Astrocyte (in vitro differentiated cells and primary cell): Measurements from ENCODE around the gene SEPTIN12. TPM values are rescaled to one million over a fixed set of nuclear protein-coding genes. Genes with fewer than 3 reads are reported as not detected.
"Not testable (repeated sequence)": the region's sequence is repeated elsewhere in the genome, so short reads cannot be mapped to it uniquely, and the experiment has no call there.

Source experiments
- DNase-seq: peaks from one replicate; pipeline ENCODE4 v3.0.0-alpha.2; 2010; ENCODE audit warnings: low read depth
- FAIRE-seq: peaks from 2 replicates; lab custom pipeline; 2011; peaks lifted over from hg19 to GRCh38; lab: Jason Lieb, UNC
- H2AFZ ChIP-seq: 2 replicates; pipeline ENCODE4 v1.6.0; 2012; ENCODE audit warnings: low read depth, low read length, inconsistent platforms
- H3K27ac ChIP-seq: 2 replicates; pipeline ENCODE4 v1.5.1; 2011; ENCODE audit warnings: low read depth, low read length, inconsistent platforms
- H3K27me3 ChIP-seq: 2 replicates; pipeline ENCODE4 v1.6.0; 2011; ENCODE audit warnings: low read length, inconsistent platforms; ENCODE audit not compliant: insufficient read depth
- H3K36me3 ChIP-seq: 2 replicates; pipeline ENCODE4 v1.5.1; 2011; ENCODE audit warnings: low read length, inconsistent platforms; ENCODE audit not compliant: insufficient read depth
- H3K4me1 ChIP-seq: 2 replicates; pipeline ENCODE4 v1.5.1; 2011; ENCODE audit warnings: low read length, inconsistent platforms; ENCODE audit not compliant: insufficient read depth
- H3K4me2 ChIP-seq: 2 replicates; pipeline ENCODE4 v1.6.0; 2012; ENCODE audit warnings: low read length, inconsistent platforms
- H3K4me3 ChIP-seq: 2 replicates; pipeline ENCODE4 v1.5.1; 2011; ENCODE audit warnings: low read depth, mild to moderate bottlenecking, low read length, inconsistent platforms; ENCODE audit not compliant: insufficient read depth
- H3K79me2 ChIP-seq: 2 replicates; pipeline ENCODE4 v1.6.0; 2012; ENCODE audit warnings: mild to moderate bottlenecking, low read length, inconsistent platforms; ENCODE audit not compliant: insufficient read depth
- H3K9ac ChIP-seq: 2 replicates; pipeline ENCODE4 v1.6.0; 2012; ENCODE audit warnings: mild to moderate bottlenecking, low read length, inconsistent platforms
- H3K9me3 ChIP-seq: 2 replicates; pipeline ENCODE4 v1.5.1; 2012; ENCODE audit warnings: low read depth, mild to moderate bottlenecking, low read length, inconsistent platforms; ENCODE audit not compliant: insufficient read depth
- H4K20me1 ChIP-seq: 2 replicates; pipeline ENCODE4 v1.6.0; 2012; ENCODE audit warnings: low read length, inconsistent platforms; ENCODE audit not compliant: insufficient read depth
- H3K27ac Mint-ChIP-seq: one replicate; pipeline ENCODE4 v1.8.0; 2021; ENCODE audit warnings: mild to moderate bottlenecking, mixed read lengths; ENCODE audit not compliant: unreplicated experiment
- H3K27me3 Mint-ChIP-seq: one replicate; pipeline ENCODE4 v1.8.0; 2021; ENCODE audit warnings: low read depth, mixed read lengths; ENCODE audit not compliant: unreplicated experiment
- H3K36me3 Mint-ChIP-seq: one replicate; pipeline ENCODE4 v1.8.0; 2021; ENCODE audit warnings: low read depth, mixed read lengths; ENCODE audit not compliant: unreplicated experiment
- H3K4me1 Mint-ChIP-seq: one replicate; pipeline ENCODE4 v1.8.0; 2021; ENCODE audit warnings: low read depth, mixed read lengths; ENCODE audit not compliant: unreplicated experiment
- H3K4me3 Mint-ChIP-seq: one replicate; pipeline ENCODE4 v1.8.0; 2021; ENCODE audit warnings: mild to moderate bottlenecking, moderate library complexity, mixed read lengths; ENCODE audit not compliant: unreplicated experiment
- H3K9me3 Mint-ChIP-seq: one replicate; pipeline ENCODE4 v1.8.0; 2021; ENCODE audit warnings: mild to moderate bottlenecking, mixed read lengths; ENCODE audit not compliant: unreplicated experiment
- CTCF ChIP-seq: IDR thresholded peaks from 2 replicates; pipeline ENCODE4 v1.5.1; 2011; ENCODE audit warnings: low read depth, mild to moderate bottlenecking, inconsistent platforms, low read length, moderate library complexity; ENCODE audit not compliant: insufficient read depth
- EZH2 ChIP-seq: IDR thresholded peaks from 2 replicates; pipeline ENCODE4 v1.6.1; 2012; ENCODE audit warnings: mild to moderate bottlenecking, low read length, inconsistent platforms; ENCODE audit not compliant: insufficient read depth
- total RNA-seq: library from RNA; stranded (reverse); gene quantifications from 2 replicates; pipeline ENCODE4 v1.2.1, GENCODE V29; 2021

SEPTIN12 gene
- total RNA-seq, 1 donor from 2014 or later = 5.9 TPM

GRCh38 chr16:4743226-4743878 is 44.8 kb downstream of the SEPTIN12 start:
- no peaks in the 10 kb centered on the region for H3K79me2 ChIP-seq
- peak overlapping the region; percentile 19 for H3K4me2 ChIP-seq
- no peaks in the 10 kb centered on the region for H3K9me3 ChIP-seq
- H3K27ac ChIP-seq = no peak overlapping the region
- no peaks in the 10 kb centered on the region for H3K27me3 ChIP-seq
- Mint-ChIP-seq H3K36me3 (no peaks in the 10 kb centered on the region), H3K27ac (peak overlapping the region; percentile 41), H3K27me3 (no peaks in the 10 kb centered on the region), H3K4me1 (no peaks in the 10 kb centered on the region), H3K4me3 (peak overlapping the region; percentile 45), H3K9me3 (no peaks in the 10 kb centered on the region)
- H2AFZ ChIP-seq = no peak overlapping the region
- H3K4me1 ChIP-seq = no peaks in the 10 kb centered on the region
- no peak for TF ChIP-seq EZH2
- no peak for TF ChIP-seq CTCF
- H3K4me3 ChIP-seq = no peak overlapping the region
- no peak overlapping the region for H3K9ac ChIP-seq
- DNase-seq = no peak
- H3K36me3 ChIP-seq = no peaks in the 10 kb centered on the region
- no peaks in the 10 kb centered on the region for H4K20me1 ChIP-seq
- FAIRE-seq = no peak

GRCh38 chr16:4738370-4738769 is 49.8 kb downstream of the SEPTIN12 start:
- H3K27ac Mint-ChIP-seq, H3K4me3 ChIP-seq, H2AFZ ChIP-seq, H3K4me3 Mint-ChIP-seq, DNase-seq, H3K4me2 ChIP-seq, FAIRE-seq, H3K9ac ChIP-seq, H3K36me3 Mint-ChIP-seq, H3K27me3 ChIP-seq, H3K36me3 ChIP-seq, H3K27me3 Mint-ChIP-seq, H3K9me3 ChIP-seq, H3K9me3 Mint-ChIP-seq, H3K79me2 ChIP-seq, H3K27ac ChIP-seq, H4K20me1 ChIP-seq, H3K4me1 ChIP-seq, H3K4me1 Mint-ChIP-seq: not testable (repeated sequence)

- FAIRE-seq = no peak
These were observed 50.6 kb downstream of the SEPTIN12 start for GRCh38 chr16:4737545-4737944.

More at GRCh38 chr16:4737545-4737944, 50.6 kb downstream of the SEPTIN12 start:
- H3K27ac Mint-ChIP-seq = no peak overlapping the region
- H2AFZ ChIP-seq = no peak overlapping the region
- H3K27me3 ChIP-seq = no peaks in the 10 kb centered on the region
- H3K36me3 Mint-ChIP-seq = peaks cover 2% of the 10 kb centered on the region
- peaks cover 5% of the 10 kb centered on the region for H3K27me3 Mint-ChIP-seq
- H4K20me1 ChIP-seq = peaks cover 3% of the 10 kb centered on the region
- TF ChIP-seq CTCF (no peak), EZH2 (no peak)
- peaks cover 14% of the 10 kb centered on the region for H3K79me2 ChIP-seq
- H3K4me3 ChIP-seq = no peak overlapping the region
- no peak overlapping the region for H3K27ac ChIP-seq
- H3K9me3 ChIP-seq = no peaks in the 10 kb centered on the region
- H3K4me2 ChIP-seq = no peak overlapping the region
- no peak for DNase-seq
- H3K4me3 Mint-ChIP-seq = no peak overlapping the region
- H3K4me1 Mint-ChIP-seq = peaks cover 5% of the 10 kb centered on the region
- peaks cover 9% of the 10 kb centered on the region for H3K4me1 ChIP-seq
- no peaks in the 10 kb centered on the region for H3K9me3 Mint-ChIP-seq
- no peak overlapping the region for H3K9ac ChIP-seq
- no peaks in the 10 kb centered on the region for H3K36me3 ChIP-seq
